Neural progenitor cell (in vitro differentiated cells): ENCODE results near the gene UTS2B. TPM values are rescaled to one million over a fixed set of nuclear protein-coding genes. Genes with fewer than 3 reads are reported as not detected.

Source experiments
- DNase-seq: peaks from one replicate; pipeline ENCODE4 v3.0.0-alpha.2; 2016; ENCODE audit warnings: low spot score
- H2AFZ ChIP-seq: fragments of 200-600 bp; sonication (generic); replicated peaks from 2 replicates; pipeline ENCODE4 v1.6.1; 2016; ENCODE audit warnings: antibody characterized with exemption
- H3F3A ChIP-seq: fragments of 200-600 bp; sonication (generic); 2 replicates; pipeline ENCODE4 v1.6.1; 2016; ENCODE audit warnings: antibody characterized with exemption, low read depth
- H3K27ac ChIP-seq: fragments of 200-600 bp; sonication (generic); 2 replicates; pipeline ENCODE4 v1.5.1; 2016; ENCODE audit warnings: mild to moderate bottlenecking
- H3K27me3 ChIP-seq: fragments of 200-600 bp; sonication (generic); 2 replicates; pipeline ENCODE4 v1.6.1; 2016; ENCODE audit warnings: mild to moderate bottlenecking, moderate library complexity
- H3K36me3 ChIP-seq: fragments of 200-600 bp; sonication (generic); 2 replicates; pipeline ENCODE4 v1.5.1; 2016
- H3K4me1 ChIP-seq: fragments of 200-600 bp; sonication (generic); 2 replicates; pipeline ENCODE4 v1.6.1; 2016; ENCODE audit warnings: mixed run types
- H3K4me2 ChIP-seq: fragments of 200-600 bp; sonication (generic); 2 replicates; pipeline ENCODE4 v1.6.1; 2016
- H3K4me3 ChIP-seq: fragments of 200-600 bp; sonication (generic); 2 replicates; pipeline ENCODE4 v1.5.1; 2016
- H3K79me2 ChIP-seq: fragments of 200-600 bp; sonication (generic); 2 replicates; pipeline ENCODE4 v1.6.1; 2016; ENCODE audit warnings: low read depth
- H3K9ac ChIP-seq: fragments of 200-600 bp; sonication (generic); 2 replicates; pipeline ENCODE4 v1.6.1; 2016
- H3K9me3 ChIP-seq: fragments of 200-600 bp; sonication (generic); 2 replicates; pipeline ENCODE4 v1.5.1; 2016; ENCODE audit warnings: low read depth
- H4K20me1 ChIP-seq: fragments of 200-600 bp; sonication (generic); 2 replicates; pipeline ENCODE4 v1.6.1; 2016; ENCODE audit warnings: low read depth
- H3K27ac Mint-ChIP-seq: 3 replicates; pipeline ENCODE4 v1.8.0; 2021; ENCODE audit warnings: mixed read lengths
- H3K27me3 Mint-ChIP-seq: 2 replicates; pipeline ENCODE4 v1.8.0; 2022; ENCODE audit warnings: low read depth, mild to moderate bottlenecking, inconsistent platforms, moderate library complexity, mixed read lengths; ENCODE audit not compliant: insufficient read depth
- H3K36me3 Mint-ChIP-seq: 3 replicates; pipeline ENCODE4 v1.8.0; 2021; ENCODE audit warnings: mixed read lengths
- H3K4me1 Mint-ChIP-seq: 3 replicates; pipeline ENCODE4 v1.8.0; 2021; ENCODE audit warnings: mixed read lengths
- H3K4me3 Mint-ChIP-seq: 3 replicates; pipeline ENCODE4 v1.8.0; 2021; ENCODE audit warnings: mild to moderate bottlenecking, moderate library complexity, mixed read lengths
- H3K9me3 Mint-ChIP-seq: 3 replicates; pipeline ENCODE4 v1.8.0; 2020; ENCODE audit warnings: mixed read lengths
- EZH2 ChIP-seq: fragments of 200-600 bp; sonication (generic); IDR thresholded peaks from 2 replicates; pipeline ENCODE4 v1.6.1; 2017; ENCODE audit warnings: antibody characterized with exemption, mild to moderate bottlenecking, moderate library complexity
- EZH2phosphoT487 ChIP-seq: fragments of 200-600 bp; sonication (generic); IDR thresholded peaks from 2 replicates; pipeline ENCODE4 v1.6.1; 2017; ENCODE audit warnings: antibody characterized with exemption
- total RNA-seq: library from RNA; depleted of rRNA; stranded (reverse); fragments of >200 nt; gene quantifications from 2 replicates; pipeline ENCODE4 v1.2.3, GENCODE V29; 2015; ENCODE audit warnings: low replicate concordance
- TF ChIP-seq, protein P1 (sequence below): fragments of 200-600 bp; sonication (generic); IDR thresholded peaks from 2 replicates; pipeline ENCODE4 v1.5.1; 2017; ENCODE audit warnings: antibody characterized with exemption, mild to moderate bottlenecking

Gene UTS2B
- total RNA-seq, 1 donor from 2014 or later: not detected

DNA sequence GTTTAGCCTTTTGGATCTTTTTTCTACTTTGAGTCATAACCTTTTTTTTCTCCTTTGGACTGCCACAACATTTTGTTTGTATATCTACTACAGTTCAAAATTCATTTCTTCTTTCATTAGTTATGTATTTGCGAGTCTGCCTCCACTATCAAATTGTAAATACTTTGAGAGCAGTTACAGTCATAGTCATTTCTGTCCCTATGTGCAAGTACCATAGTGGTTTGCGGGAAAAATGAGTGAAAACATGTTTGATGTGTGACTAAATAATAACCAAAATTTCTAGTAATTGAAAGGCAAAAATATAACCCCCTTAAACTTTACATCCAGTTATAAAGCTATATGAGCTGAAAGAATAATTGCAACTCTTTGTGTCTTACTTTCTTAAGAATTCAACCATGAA lies 46.9 kb downstream of the UTS2B start:
- no peak overlapping the region for H2AFZ ChIP-seq

DNA sequence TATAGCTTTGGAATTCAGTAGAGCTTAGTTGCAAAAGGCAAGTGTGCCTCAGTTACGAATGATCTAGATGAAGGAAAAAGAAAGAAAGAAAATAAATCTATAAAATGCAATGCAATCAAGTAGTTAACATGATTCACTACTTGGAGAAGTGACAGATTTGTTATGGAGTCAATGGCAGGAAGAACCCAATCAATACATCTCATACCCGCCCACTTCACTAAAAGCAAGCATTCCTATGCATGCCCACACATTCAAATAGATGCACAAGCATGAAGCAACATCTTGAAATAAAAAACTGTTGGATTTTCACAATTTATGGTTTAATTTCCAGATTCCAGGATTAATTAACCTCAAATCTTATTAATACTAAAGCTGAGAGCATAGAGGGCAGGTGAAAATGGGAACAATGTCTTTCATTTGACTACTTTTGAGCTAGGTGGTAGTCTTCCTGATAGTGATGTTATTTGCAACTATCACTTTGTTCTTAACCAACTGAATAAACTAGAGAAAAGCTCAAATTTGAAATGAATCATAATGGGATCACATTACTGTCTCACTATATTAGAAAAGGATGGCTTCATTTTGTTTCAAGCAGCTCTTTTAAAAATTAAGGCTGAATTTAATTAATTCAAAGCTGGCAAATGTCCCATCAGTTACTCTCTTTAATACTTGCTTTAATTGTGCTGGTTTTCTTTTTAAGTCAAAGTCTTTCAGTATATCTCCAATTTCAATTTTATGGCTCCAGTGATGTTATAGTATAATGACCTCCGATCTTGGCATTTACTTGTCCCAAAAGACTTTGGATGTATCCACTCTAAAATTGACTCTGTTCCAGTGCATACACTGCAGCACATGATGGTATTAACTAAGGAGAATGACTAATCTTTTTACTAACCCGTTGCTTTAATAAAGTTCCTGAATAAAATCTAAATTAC lies 47.8 kb downstream of the UTS2B start:
- H3K4me3 Mint-ChIP-seq: no peak overlapping the region
- no peaks in the 10 kb centered on the region for H3K79me2 ChIP-seq
- no peak overlapping the region for H3K27ac Mint-ChIP-seq
- no peaks in the 10 kb centered on the region for H3K27me3 Mint-ChIP-seq
- no peaks in the 10 kb centered on the region for H3K36me3 Mint-ChIP-seq
- no peaks in the 10 kb centered on the region for H3K4me1 Mint-ChIP-seq
- no peak overlapping the region for H3K4me2 ChIP-seq
- no peak overlapping the region for H3K4me3 ChIP-seq
- DNase-seq: no peak
- no peaks in the 10 kb centered on the region for H3K9me3 ChIP-seq
- H3K9me3 Mint-ChIP-seq: no peaks in the 10 kb centered on the region
- no peaks in the 10 kb centered on the region for H3F3A ChIP-seq
- no peak overlapping the region for H3K9ac ChIP-seq
- H3K4me1 ChIP-seq: no peaks in the 10 kb centered on the region
- H3K36me3 ChIP-seq: no peaks in the 10 kb centered on the region
- no peaks in the 10 kb centered on the region for H4K20me1 ChIP-seq
- TF ChIP-seq EZH2 (no peak), EZH2phosphoT487 (no peak)
- TF ChIP-seq, protein P1, sequence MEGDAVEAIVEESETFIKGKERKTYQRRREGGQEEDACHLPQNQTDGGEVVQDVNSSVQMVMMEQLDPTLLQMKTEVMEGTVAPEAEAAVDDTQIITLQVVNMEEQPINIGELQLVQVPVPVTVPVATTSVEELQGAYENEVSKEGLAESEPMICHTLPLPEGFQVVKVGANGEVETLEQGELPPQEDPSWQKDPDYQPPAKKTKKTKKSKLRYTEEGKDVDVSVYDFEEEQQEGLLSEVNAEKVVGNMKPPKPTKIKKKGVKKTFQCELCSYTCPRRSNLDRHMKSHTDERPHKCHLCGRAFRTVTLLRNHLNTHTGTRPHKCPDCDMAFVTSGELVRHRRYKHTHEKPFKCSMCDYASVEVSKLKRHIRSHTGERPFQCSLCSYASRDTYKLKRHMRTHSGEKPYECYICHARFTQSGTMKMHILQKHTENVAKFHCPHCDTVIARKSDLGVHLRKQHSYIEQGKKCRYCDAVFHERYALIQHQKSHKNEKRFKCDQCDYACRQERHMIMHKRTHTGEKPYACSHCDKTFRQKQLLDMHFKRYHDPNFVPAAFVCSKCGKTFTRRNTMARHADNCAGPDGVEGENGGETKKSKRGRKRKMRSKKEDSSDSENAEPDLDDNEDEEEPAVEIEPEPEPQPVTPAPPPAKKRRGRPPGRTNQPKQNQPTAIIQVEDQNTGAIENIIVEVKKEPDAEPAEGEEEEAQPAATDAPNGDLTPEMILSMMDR: no peak
- H3K27ac ChIP-seq: no peak overlapping the region
- peak overlapping the region; percentile 20 for H2AFZ ChIP-seq
- H3K27me3 ChIP-seq: no peaks in the 10 kb centered on the region

More for the DNA sequence above, 46.9 kb downstream of the UTS2B start:
- H3K4me1 ChIP-seq: no peaks in the 10 kb centered on the region
- no peaks in the 10 kb centered on the region for H3K9me3 ChIP-seq
- no peak overlapping the region for H3K27ac ChIP-seq
- TF ChIP-seq EZH2 (no peak), EZH2phosphoT487 (no peak)
- TF ChIP-seq, protein P1: no peak
- H3K36me3 ChIP-seq: no peaks in the 10 kb centered on the region
- H3K27me3 Mint-ChIP-seq: no peaks in the 10 kb centered on the region
- H3K4me1 Mint-ChIP-seq: no peaks in the 10 kb centered on the region
- H3K4me2 ChIP-seq: no peak overlapping the region
- no peaks in the 10 kb centered on the region for H3K27me3 ChIP-seq
- H3K79me2 ChIP-seq: no peaks in the 10 kb centered on the region
- DNase-seq: no peak
- no peak overlapping the region for H3K9ac ChIP-seq
- H3K4me3 ChIP-seq: no peak overlapping the region
- no peaks in the 10 kb centered on the region for H3F3A ChIP-seq
- no peaks in the 10 kb centered on the region for H4K20me1 ChIP-seq
- no peak overlapping the region for H3K4me3 Mint-ChIP-seq
- H3K36me3 Mint-ChIP-seq: no peaks in the 10 kb centered on the region
- H3K27ac Mint-ChIP-seq: no peak overlapping the region
- H3K9me3 Mint-ChIP-seq: no peaks in the 10 kb centered on the region

DNA sequence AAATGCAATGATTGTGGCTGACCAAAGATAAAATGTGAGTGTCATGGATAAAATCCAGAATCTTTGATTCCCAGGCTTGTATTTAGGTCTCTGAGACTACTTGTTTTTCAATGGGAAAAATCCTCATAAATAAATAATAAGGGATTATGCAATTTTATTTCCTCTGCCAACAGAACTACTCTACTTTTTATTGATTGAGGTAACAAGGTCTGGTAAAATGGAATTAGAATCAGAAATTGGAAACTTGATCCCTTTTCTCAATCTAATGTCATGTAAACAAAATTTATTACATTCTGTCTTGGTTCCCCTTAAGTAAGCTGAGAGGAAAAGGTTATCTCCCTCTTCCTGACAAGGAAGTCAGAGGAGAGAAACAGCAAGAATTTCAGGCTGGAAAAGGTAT lies 49.4 kb downstream of the UTS2B start:
- no peaks in the 10 kb centered on the region for H3K36me3 ChIP-seq
- no peaks in the 10 kb centered on the region for H3K9me3 ChIP-seq
- H4K20me1 ChIP-seq: no peaks in the 10 kb centered on the region
- Mint-ChIP-seq H3K9me3 (no peaks in the 10 kb centered on the region), H3K4me3 (no peak overlapping the region), H3K4me1 (no peaks in the 10 kb centered on the region), H3K27me3 (no peaks in the 10 kb centered on the region), H3K36me3 (no peaks in the 10 kb centered on the region), H3K27ac (no peak overlapping the region)
- TF ChIP-seq, protein P1: no peak
- no peak for TF ChIP-seq EZH2phosphoT487
- no peak for TF ChIP-seq EZH2
- H3K4me2 ChIP-seq: no peak overlapping the region
- no peaks in the 10 kb centered on the region for H3K4me1 ChIP-seq
- no peak overlapping the region for H3K4me3 ChIP-seq
- no peaks in the 10 kb centered on the region for H3K27me3 ChIP-seq
- no peak for DNase-seq
- no peaks in the 10 kb centered on the region for H3F3A ChIP-seq
- H3K79me2 ChIP-seq: no peaks in the 10 kb centered on the region
- no peak overlapping the region for H2AFZ ChIP-seq
- no peak overlapping the region for H3K9ac ChIP-seq
- no peak overlapping the region for H3K27ac ChIP-seq
